Panc1 (cell line): ENCODE results near the gene KCNIP4.

Experiments
- CTCF ChIP-seq: fragments of 450-650 bp; IDR thresholded peaks from 2 replicates; pipeline ENCODE4 v1.5.1; 2017; ENCODE audit warnings: mild to moderate bottlenecking
- POLR2AphosphoS5 ChIP-seq: IDR thresholded peaks from 2 replicates; pipeline ENCODE4 v1.6.1; 2012; ENCODE audit warnings: mild to moderate bottlenecking, low read depth, low read length, moderate library complexity
- REST ChIP-seq, 2 experiments: IDR thresholded peaks; 2 replicates each; pipeline ENCODE4 v1.6.1; 2011 to 2012; ENCODE audit warnings: low read depth in 2 of 2, control low read depth in 1 of 2, low read length in 1 of 2, mild to moderate bottlenecking in 1 of 2, moderate library complexity in 1 of 2; ENCODE audit not compliant: insufficient read depth in 1 of 2
- SIN3A ChIP-seq: IDR thresholded peaks from 2 replicates; pipeline ENCODE4 v1.6.1; 2012; ENCODE audit warnings: low read depth, mild to moderate bottlenecking, low read length, moderate library complexity, borderline replicate concordance; ENCODE audit not compliant: insufficient read depth
- TCF7L2 ChIP-seq: IDR thresholded peaks from 2 replicates; pipeline ENCODE4 v1.6.1; 2011; ENCODE audit warnings: mild to moderate bottlenecking, low read depth, low read length, inconsistent platforms

GRCh38 chr4:21450331-21450730 lies 498.2 kb downstream of the KCNIP4 start:
- TF ChIP-seq CTCF (no peak), REST (IDR thresholded peaks at IDR 0.05; ENCODE audit: insufficient read depth in 1 of 2, low read depth in 2 of 2, low read length in 1 of 2) (no peak), TCF7L2 (no peak), POLR2AphosphoS5 (no peak), SIN3A (no peak)
